Sigmoid colon (tissue), 4 donors: ENCODE measurements around the gene KIAA1549.

ENCODE experiments used
- CTCF ChIP-seq, 4 experiments: fragments of 450-650 bp in 3 of 4; fragments of 200-600 bp in 1 of 4; IDR thresholded peaks; one replicate each; pipeline ENCODE4 v1.5.1; 2016 to 2019; ENCODE audit warnings: antibody characterized with exemption in 4 of 4, mild to moderate bottlenecking in 3 of 4, moderate library complexity in 2 of 4
- POLR2A ChIP-seq, 2 donors: fragments of 450-650 bp; IDR thresholded peaks; one replicate each; pipeline ENCODE4 v1.6.1; 2016; ENCODE audit warnings: antibody characterized with exemption in 2 of 2, mild to moderate bottlenecking in 2 of 2, moderate library complexity in 2 of 2
- POLR2AphosphoS5 ChIP-seq, 4 donors: sonication (generic); formaldehyde crosslinking; IDR thresholded peaks; one replicate each; pipeline ENCODE4 v1.6.1; 2017; ENCODE audit warnings: antibody characterized with exemption in 4 of 4

- no peak for TF ChIP-seq POLR2A (IDR thresholded peaks at IDR 0.05)
- TF ChIP-seq CTCF (IDR thresholded peaks at IDR 0.05) = no peak
- TF ChIP-seq POLR2AphosphoS5 (IDR thresholded peaks at IDR 0.05) = no peak
Measured at GRCh38 chr7:138926241-138926612, 55.0 kb downstream of the KIAA1549 start.
